HepG2 (cell line): ENCODE measurements around the gene SOX9. TPM values are rescaled to one million over a fixed set of nuclear protein-coding genes. Genes with fewer than 3 reads are reported as not detected.

Experiments
- CREM ChIP-seq, 2 experiments: sonication (generic) in 1 of 2; formaldehyde crosslinking in 1 of 2; IDR thresholded peaks; 2 replicates each; pipeline versions ENCODE4 v1.4.0 to v1.6.1; 2016 to 2020; ENCODE audit warnings: antibody characterized with exemption in 1 of 2, mild to moderate bottlenecking in 1 of 2, missing genetic modification reagents in 1 of 2
- FOXK1 ChIP-seq: sonication (generic); formaldehyde crosslinking; IDR thresholded peaks from 2 replicates; pipeline ENCODE4 v1.4.0; 2020; ENCODE audit warnings: low read depth, missing genetic modification reagents, borderline replicate concordance
- HOXA3 ChIP-seq: sonication (generic); formaldehyde crosslinking; IDR thresholded peaks from 2 replicates; pipeline ENCODE4 v1.5.0; 2020; ENCODE audit warnings: missing genetic modification reagents
- PHF8 ChIP-seq: sonication (generic); formaldehyde crosslinking; IDR thresholded peaks from 2 replicates; pipeline ENCODE4 v1.5.0; 2020; ENCODE audit warnings: missing genetic modification reagents
- REL ChIP-seq: sonication (generic); formaldehyde crosslinking; conservative IDR thresholded peaks from 2 replicates; pipeline ENCODE4 v1.8.0; 2022; ENCODE audit warnings: mild to moderate bottlenecking, missing genetic modification reagents, moderate library complexity
- RXRB ChIP-seq: IDR thresholded peaks from 2 replicates; pipeline ENCODE4 v1.6.1; 2016; ENCODE audit warnings: borderline replicate concordance, missing genetic modification reagents, missing compliant biosample characterization
- SIX1 ChIP-seq: sonication (generic); formaldehyde crosslinking; IDR thresholded peaks from 2 replicates; pipeline ENCODE4 v1.4.0; 2020; ENCODE audit warnings: missing genetic modification reagents, borderline replicate concordance
- ZC3H13 ChIP-seq: sonication (generic); formaldehyde crosslinking; IDR thresholded peaks from 2 replicates; pipeline ENCODE4 v1.8.1; 2023; ENCODE audit warnings: mild to moderate bottlenecking, missing genetic modification reagents, moderate library complexity
- ZNF101 ChIP-seq: sonication (generic); formaldehyde crosslinking; IDR thresholded peaks from 2 replicates; pipeline ENCODE4 v1.4.0; 2020; ENCODE audit warnings: mild to moderate bottlenecking, low read depth, missing genetic modification reagents, borderline replicate concordance
- ZNF251 ChIP-seq: sonication (generic); formaldehyde crosslinking; IDR thresholded peaks from 2 replicates; pipeline ENCODE4 v1.9.0; 2021; ENCODE audit warnings: mild to moderate bottlenecking, missing genetic modification reagents
- ZNF256 ChIP-seq: sonication (generic); formaldehyde crosslinking; conservative IDR thresholded peaks from 2 replicates; pipeline ENCODE4 v1.4.0; 2020; ENCODE audit warnings: missing genetic modification reagents
- ZNF33B ChIP-seq: sonication (generic); formaldehyde crosslinking; IDR thresholded peaks from 2 replicates; pipeline ENCODE4 v1.5.1; 2020; ENCODE audit warnings: mild to moderate bottlenecking, missing genetic modification reagents
- ZNF552 ChIP-seq: sonication (generic); formaldehyde crosslinking; IDR thresholded peaks from 2 replicates; pipeline ENCODE4 v1.9.0; 2022; ENCODE audit warnings: missing genetic modification reagents, mild to moderate bottlenecking, borderline replicate concordance
- ZNF790 ChIP-seq: sonication (generic); formaldehyde crosslinking; IDR thresholded peaks from 2 replicates; pipeline ENCODE4 v1.8.0; 2022; ENCODE audit warnings: missing genetic modification reagents, mild to moderate bottlenecking, borderline replicate concordance
- ZSCAN20 ChIP-seq: sonication (generic); formaldehyde crosslinking; IDR thresholded peaks from 2 replicates; pipeline ENCODE4 v1.4.0; 2020; ENCODE audit warnings: missing genetic modification reagents, mild to moderate bottlenecking, borderline replicate concordance
- polyA plus RNA-seq, 8 experiments: library from polyadenylated mRNA; depleted of rRNA in 3 of 8; stranded (reverse) in 7 of 8; unstranded in 1 of 8; fragments of >200 nt; fragmentation: Illumina TruSeq in 4 of 8; extraction: Trizol in 4 of 8; gene quantifications; 2 replicates each; pipeline versions ENCODE4 v1.2.1 to v1.2.3, GENCODE V29; 2011 to 2016; ENCODE audit warnings: low read depth in 4 of 8, missing spikeins in 1 of 8, mixed read lengths in 1 of 8; ENCODE audit not compliant: insufficient read depth in 1 of 8
- total RNA-seq, 5 experiments: library from RNA; depleted of rRNA; stranded (reverse); fragments of >200 nt; fragmentation: Illumina TruSeq; extraction: Trizol; gene quantifications; 2 replicates each; pipeline ENCODE4 v1.2.3, GENCODE V29; 2016; ENCODE audit warnings: low read depth in 1 of 5
- TF ChIP-seq, protein P1 (sequence below): sonication (generic); formaldehyde crosslinking; IDR thresholded peaks from 2 replicates; pipeline ENCODE4 v1.5.0; 2020; ENCODE audit warnings: mild to moderate bottlenecking, missing genetic modification reagents
- TF ChIP-seq, protein P2 (sequence below): sonication (generic); formaldehyde crosslinking; conservative IDR thresholded peaks from 2 replicates; pipeline ENCODE4 v1.4.0; 2020; ENCODE audit warnings: mild to moderate bottlenecking, missing genetic modification reagents, moderate library complexity
- TF ChIP-seq, protein P3 (sequence below): sonication (generic); formaldehyde crosslinking; IDR thresholded peaks from 2 replicates; pipeline ENCODE4 v1.4.0; 2020; ENCODE audit warnings: missing genetic modification reagents
- TF ChIP-seq, protein P4 (sequence below): sonication (generic); formaldehyde crosslinking; IDR thresholded peaks from 2 replicates; pipeline ENCODE4 v1.8.1; 2023; ENCODE audit warnings: mild to moderate bottlenecking, moderate library complexity, missing genetic modification reagents

The SOX9 gene
- total and polyA plus RNA-seq, 2 of the 13 experiments (the other 11 are each of a cell fraction or from before 2014, with no cell fraction given): 16.1 to 27.6 TPM

GRCh38 chr17:72122765-72123529 lies 2.1 kb downstream of the SOX9 start (continued):
- TF ChIP-seq ZNF251 (CRISPR knock-in tag): no peak
- TF ChIP-seq HOXA3 (CRISPR knock-in tag): no peak; the same call in 1 of the 2 replicates
- peak; percentile 86 for TF ChIP-seq CREM (IDR thresholded peaks at IDR 0.05)
- no peak for TF ChIP-seq CREM (CRISPR knock-in tag; IDR thresholded peaks at IDR 0.05)
- TF ChIP-seq, protein P1, sequence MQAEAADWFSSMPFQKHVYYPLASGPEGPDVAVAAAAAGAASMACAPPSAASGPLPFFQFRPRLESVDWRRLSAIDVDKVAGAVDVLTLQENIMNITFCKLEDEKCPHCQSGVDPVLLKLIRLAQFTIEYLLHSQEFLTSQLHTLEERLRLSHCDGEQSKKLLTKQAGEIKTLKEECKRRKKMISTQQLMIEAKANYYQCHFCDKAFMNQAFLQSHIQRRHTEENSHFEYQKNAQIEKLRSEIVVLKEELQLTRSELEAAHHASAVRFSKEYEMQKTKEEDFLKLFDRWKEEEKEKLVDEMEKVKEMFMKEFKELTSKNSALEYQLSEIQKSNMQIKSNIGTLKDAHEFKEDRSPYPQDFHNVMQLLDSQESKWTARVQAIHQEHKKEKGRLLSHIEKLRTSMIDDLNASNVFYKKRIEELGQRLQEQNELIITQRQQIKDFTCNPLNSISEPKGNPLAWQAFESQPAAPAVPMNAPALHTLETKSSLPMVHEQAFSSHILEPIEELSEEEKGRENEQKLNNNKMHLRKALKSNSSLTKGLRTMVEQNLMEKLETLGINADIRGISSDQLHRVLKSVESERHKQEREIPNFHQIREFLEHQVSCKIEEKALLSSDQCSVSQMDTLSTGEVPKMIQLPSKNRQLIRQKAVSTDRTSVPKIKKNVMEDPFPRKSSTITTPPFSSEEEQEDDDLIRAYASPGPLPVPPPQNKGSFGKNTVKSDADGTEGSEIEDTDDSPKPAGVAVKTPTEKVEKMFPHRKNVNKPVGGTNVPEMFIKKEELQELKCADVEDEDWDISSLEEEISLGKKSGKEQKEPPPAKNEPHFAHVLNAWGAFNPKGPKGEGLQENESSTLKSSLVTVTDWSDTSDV (CRISPR knock-in tag): no peak; the same call in 1 of the 2 replicates
- TF ChIP-seq SIX1 (CRISPR knock-in tag): no peak
- TF ChIP-seq ZC3H13 (CRISPR knock-in tag): peak; percentile 96
- TF ChIP-seq, protein P2, sequence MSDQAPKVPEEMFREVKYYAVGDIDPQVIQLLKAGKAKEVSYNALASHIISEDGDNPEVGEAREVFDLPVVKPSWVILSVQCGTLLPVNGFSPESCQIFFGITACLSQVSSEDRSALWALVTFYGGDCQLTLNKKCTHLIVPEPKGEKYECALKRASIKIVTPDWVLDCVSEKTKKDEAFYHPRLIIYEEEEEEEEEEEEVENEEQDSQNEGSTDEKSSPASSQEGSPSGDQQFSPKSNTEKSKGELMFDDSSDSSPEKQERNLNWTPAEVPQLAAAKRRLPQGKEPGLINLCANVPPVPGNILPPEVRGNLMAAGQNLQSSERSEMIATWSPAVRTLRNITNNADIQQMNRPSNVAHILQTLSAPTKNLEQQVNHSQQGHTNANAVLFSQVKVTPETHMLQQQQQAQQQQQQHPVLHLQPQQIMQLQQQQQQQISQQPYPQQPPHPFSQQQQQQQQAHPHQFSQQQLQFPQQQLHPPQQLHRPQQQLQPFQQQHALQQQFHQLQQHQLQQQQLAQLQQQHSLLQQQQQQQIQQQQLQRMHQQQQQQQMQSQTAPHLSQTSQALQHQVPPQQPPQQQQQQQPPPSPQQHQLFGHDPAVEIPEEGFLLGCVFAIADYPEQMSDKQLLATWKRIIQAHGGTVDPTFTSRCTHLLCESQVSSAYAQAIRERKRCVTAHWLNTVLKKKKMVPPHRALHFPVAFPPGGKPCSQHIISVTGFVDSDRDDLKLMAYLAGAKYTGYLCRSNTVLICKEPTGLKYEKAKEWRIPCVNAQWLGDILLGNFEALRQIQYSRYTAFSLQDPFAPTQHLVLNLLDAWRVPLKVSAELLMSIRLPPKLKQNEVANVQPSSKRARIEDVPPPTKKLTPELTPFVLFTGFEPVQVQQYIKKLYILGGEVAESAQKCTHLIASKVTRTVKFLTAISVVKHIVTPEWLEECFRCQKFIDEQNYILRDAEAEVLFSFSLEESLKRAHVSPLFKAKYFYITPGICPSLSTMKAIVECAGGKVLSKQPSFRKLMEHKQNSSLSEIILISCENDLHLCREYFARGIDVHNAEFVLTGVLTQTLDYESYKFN (CRISPR knock-in tag): peak; percentile 88
- peak; percentile 60; the same call in 1 of the 2 replicates for TF ChIP-seq FOXK1 (CRISPR knock-in tag)
- TF ChIP-seq ZNF552 (CRISPR knock-in tag): peak; percentile 36; the same call in 1 of the 2 replicates
- TF ChIP-seq PHF8 (CRISPR knock-in tag): peak; percentile 49
- 0 out of 2 replicates have a peak, but pooled peaks have one; percentile 4 for TF ChIP-seq ZNF256 (CRISPR knock-in tag)
- no peak; the same call in 1 of the 2 replicates for TF ChIP-seq ZNF790 (CRISPR knock-in tag)
- TF ChIP-seq RXRB (CRISPR knock-in tag): peak; percentile 48
- TF ChIP-seq REL (CRISPR knock-in tag): peak; percentile 69; the same call in 1 of the 2 replicates
- TF ChIP-seq, protein P3, sequence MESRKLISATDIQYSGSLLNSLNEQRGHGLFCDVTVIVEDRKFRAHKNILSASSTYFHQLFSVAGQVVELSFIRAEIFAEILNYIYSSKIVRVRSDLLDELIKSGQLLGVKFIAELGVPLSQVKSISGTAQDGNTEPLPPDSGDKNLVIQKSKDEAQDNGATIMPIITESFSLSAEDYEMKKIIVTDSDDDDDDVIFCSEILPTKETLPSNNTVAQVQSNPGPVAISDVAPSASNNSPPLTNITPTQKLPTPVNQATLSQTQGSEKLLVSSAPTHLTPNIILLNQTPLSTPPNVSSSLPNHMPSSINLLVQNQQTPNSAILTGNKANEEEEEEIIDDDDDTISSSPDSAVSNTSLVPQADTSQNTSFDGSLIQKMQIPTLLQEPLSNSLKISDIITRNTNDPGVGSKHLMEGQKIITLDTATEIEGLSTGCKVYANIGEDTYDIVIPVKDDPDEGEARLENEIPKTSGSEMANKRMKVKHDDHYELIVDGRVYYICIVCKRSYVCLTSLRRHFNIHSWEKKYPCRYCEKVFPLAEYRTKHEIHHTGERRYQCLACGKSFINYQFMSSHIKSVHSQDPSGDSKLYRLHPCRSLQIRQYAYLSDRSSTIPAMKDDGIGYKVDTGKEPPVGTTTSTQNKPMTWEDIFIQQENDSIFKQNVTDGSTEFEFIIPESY (CRISPR knock-in tag): no peak
- TF ChIP-seq, protein P4, sequence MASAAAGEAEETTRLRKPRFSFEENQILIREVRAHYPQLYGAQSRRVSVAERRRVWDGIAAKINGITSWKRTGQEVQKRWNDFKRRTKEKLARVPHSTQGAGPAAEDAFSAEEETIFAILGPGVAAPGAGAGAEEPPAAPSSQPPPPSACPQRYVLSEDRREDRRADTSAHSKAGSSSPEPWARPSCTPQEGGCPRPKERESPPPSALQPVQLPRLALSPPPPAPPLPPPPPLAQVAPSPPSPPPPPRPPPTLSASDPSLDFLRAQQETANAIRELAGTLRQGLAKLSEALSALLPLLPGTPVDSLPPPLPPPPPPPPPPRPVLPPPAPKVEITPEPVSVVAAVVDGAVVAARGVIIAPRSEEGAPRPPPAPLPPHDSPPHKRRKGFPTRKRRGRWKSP (CRISPR knock-in tag): no peak
- 0 out of 2 replicates have a peak, but pooled peaks have one; percentile 63 for TF ChIP-seq ZNF101 (CRISPR knock-in tag)
- TF ChIP-seq ZNF33B (CRISPR knock-in tag): 0 out of 2 replicates have a peak, but pooled peaks have one; percentile 40
- no peak for TF ChIP-seq ZSCAN20 (CRISPR knock-in tag)
